NCI-H82 treated with DMSO at 0.1 percent for 48 hours (cell line): Measurements from ENCODE around the gene DNAH5.

ENCODE experiments used
- DNase-seq: peaks from one replicate; lab custom pipeline; 2025; ENCODE audit not compliant: unreplicated experiment; lab: John Stamatoyannopoulos, UW

The DNAH5 gene

GRCh38 chr5:13643196-13643595 is 301.3 kb downstream of the DNAH5 start:
- DNase-seq = no peak
